T47D (cell line): ENCODE results near the gene GLI3.

Source experiments
- DNase-seq, 2 experiments: peaks; one replicate each; pipeline versions ENCODE4 v3.0.0 to v3.0.0-alpha.2; 2011 to 2012; ENCODE audit warnings: low read depth in 1 of 2, low spot score in 1 of 2
- JUND ChIP-seq: IDR thresholded peaks from 2 replicates; pipeline ENCODE4 v1.6.1; 2012; ENCODE audit warnings: low read depth
- in situ Hi-C: cut with HindIII; loops from 2 replicates; pipeline ENCODE4 v1.10.0; 2016; ENCODE audit warnings: low sequenced_read_pairs, low pct_unique_long_range_greater_than_20kb

The GLI3 gene

GRCh38 chr7:41972776-41973175 is 264.2 kb downstream of the GLI3 start:
- DNase-seq = no peak
- TF ChIP-seq JUND = no peak
- in situ Hi-C loops = no loop called here

- TF ChIP-seq JUND = no peak
- DNase-seq = no peak
- in situ Hi-C loops = no loop called here
Measured at GRCh38 chr7:41972270-41972669, 264.7 kb downstream of the GLI3 start.

GRCh38 chr7:41971640-41972187 is 265.3 kb downstream of the GLI3 start:
- in situ Hi-C loops = no loop called here
- DNase-seq = no peak
- TF ChIP-seq JUND = no peak

GRCh38 chr7:41970941-41971340 is 266.1 kb downstream of the GLI3 start:
- in situ Hi-C loops = no loop called here
- no peak for DNase-seq
- no peak for TF ChIP-seq JUND

GRCh38 chr7:41969561-41970105 is 267.4 kb downstream of the GLI3 start:
- no peak for DNase-seq
- no peak for TF ChIP-seq JUND
- in situ Hi-C loops = no loop called here

- no peak for TF ChIP-seq JUND
- in situ Hi-C loops = no loop called here
- DNase-seq = no peak
Measured at GRCh38 chr7:41967156-41967555, 269.9 kb downstream of the GLI3 start.

- DNase-seq = no peak
- no peak for TF ChIP-seq JUND
- in situ Hi-C loops = no loop called here
Measured at GRCh38 chr7:41965951-41966505, 271.0 kb downstream of the GLI3 start.

- in situ Hi-C loops = no loop called here
- DNase-seq = no peak
- no peak for TF ChIP-seq JUND
Measured at GRCh38 chr7:41964849-41965745, 271.9 kb downstream of the GLI3 start.

- DNase-seq = no peak
- no peak for TF ChIP-seq JUND
- in situ Hi-C loops = no loop called here
Measured at GRCh38 chr7:41964183-41964753, 272.7 kb downstream of the GLI3 start.

- DNase-seq = peak; percentile 52 to 63
- in situ Hi-C loops = no loop called here
Measured at GRCh38 chr7:41956705-41957104, 280.3 kb downstream of the GLI3 start.

GRCh38 chr7:41955893-41956675 is 280.9 kb downstream of the GLI3 start:
- in situ Hi-C loops = no loop called here
- peak; percentile 62 for TF ChIP-seq JUND
- DNase-seq = peak; percentile 85 to 95

More at GRCh38 chr7:41956705-41957104, 280.3 kb downstream of the GLI3 start:
- TF ChIP-seq JUND = no peak

- TF ChIP-seq JUND = no peak
- no peak for DNase-seq
- in situ Hi-C loops = no loop called here
Measured at GRCh38 chr7:41955451-41955850, 281.6 kb downstream of the GLI3 start.
